ENCODE measurements around the gene PSMB1.
A peak's percentile ranks its signal among the peaks of the same experiment; 100 is the strongest.

The PSMB1 gene

DNA sequence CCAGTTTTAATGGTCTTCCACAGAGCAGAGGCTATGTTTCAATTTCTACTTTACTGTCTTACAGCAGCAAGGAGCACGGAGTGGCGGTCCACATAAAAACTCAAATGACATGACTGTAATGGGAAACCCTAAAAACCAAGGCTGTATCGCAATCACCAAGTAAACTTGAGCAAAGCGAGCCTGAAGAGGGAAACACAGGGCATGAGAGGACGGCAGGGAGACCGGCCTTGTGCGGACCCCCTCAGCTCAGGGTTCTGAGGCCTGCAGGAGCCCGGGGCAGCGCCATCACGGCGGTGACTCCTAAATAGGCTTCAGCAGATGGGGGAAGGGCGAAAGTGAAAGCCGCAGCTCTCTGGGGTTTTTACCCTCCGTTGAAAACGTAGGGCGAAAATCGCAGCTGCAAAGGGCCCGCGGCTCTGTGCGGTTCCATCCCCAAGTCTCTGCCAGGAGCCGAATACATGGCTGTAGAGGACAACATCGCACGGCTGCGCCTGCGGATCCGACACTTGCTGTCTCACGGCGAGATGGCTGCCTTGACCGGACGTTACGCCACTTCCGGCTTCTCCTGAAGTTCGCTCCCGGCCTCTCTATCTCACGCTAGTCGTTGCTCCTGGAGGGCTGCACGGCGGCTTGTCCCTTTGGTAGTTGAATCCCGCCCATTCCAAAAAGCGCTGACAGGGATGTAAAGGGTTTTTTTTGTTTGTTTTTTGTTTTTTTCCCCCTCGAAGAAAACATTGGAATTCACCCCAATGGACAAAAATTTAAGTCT, at the start of gene PSMB1:
PSMB1 (minus strand) TSS at position 543 of the 769 bp plus-strand sequence; CDS start at position 478, 65 bp downstream.
- peak; percentile 97 for DNase-seq (ENCODE audit: low spot score)

DNA sequence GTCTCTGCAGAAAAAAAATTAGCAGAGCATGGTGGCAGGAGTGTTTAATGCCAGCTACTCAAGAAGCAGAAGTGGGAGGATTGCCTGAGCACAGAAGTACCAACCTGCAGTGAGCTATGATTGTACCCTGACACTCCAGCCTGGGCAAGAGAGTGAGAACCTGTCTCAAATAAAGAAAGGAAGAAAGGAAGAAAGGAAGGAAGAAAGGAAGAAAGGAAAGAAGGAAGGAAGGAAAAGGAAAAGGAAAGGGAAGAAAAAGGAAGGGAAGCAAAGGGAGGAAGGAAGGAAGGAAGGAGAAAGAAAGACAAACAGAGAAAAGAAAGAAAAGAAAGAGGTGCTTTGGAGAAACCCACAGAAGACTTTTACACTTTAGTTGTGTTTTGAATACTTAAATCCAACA, 44.2 kb upstream of the PSMB1 start:
- DNase-seq (ENCODE audit: low spot score), result no peak

GRCh38 chr6:170596426-170596825, 43.3 kb upstream of the PSMB1 start:
- no peak for DNase-seq (ENCODE audit: low spot score)

GRCh38 chr6:170590725-170591124, 37.6 kb upstream of the PSMB1 start:
- DNase-seq (ENCODE audit: low spot score), result no peak

DNA sequence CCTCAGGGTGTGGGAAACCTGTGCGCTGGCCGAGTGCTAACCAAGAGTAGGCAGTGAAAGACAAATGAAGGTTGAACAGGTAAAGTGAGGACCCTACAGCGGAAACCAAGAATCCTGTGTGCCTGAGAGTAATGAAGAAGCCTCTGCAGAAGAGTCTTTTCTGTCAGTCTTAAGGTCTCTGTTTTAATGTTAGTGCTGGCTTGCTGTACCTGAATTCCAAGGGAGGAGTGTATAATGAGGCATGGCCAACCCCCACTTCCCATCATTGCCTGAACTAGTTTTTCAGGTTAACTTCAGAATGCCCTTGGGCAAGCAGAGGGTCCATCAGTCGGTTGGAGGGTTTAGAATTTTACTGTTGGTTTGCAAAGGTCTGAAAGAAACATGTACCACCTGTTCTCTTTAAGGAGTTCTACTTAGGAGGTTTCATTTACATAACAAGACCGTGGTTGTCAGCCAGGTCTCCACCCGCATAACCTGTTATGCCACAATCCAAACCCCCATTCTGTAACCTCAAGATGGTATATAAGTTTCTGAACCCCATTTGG, 31.9 kb upstream of the PSMB1 start:
- no peak for DNase-seq (ENCODE audit: low spot score)

DNA sequence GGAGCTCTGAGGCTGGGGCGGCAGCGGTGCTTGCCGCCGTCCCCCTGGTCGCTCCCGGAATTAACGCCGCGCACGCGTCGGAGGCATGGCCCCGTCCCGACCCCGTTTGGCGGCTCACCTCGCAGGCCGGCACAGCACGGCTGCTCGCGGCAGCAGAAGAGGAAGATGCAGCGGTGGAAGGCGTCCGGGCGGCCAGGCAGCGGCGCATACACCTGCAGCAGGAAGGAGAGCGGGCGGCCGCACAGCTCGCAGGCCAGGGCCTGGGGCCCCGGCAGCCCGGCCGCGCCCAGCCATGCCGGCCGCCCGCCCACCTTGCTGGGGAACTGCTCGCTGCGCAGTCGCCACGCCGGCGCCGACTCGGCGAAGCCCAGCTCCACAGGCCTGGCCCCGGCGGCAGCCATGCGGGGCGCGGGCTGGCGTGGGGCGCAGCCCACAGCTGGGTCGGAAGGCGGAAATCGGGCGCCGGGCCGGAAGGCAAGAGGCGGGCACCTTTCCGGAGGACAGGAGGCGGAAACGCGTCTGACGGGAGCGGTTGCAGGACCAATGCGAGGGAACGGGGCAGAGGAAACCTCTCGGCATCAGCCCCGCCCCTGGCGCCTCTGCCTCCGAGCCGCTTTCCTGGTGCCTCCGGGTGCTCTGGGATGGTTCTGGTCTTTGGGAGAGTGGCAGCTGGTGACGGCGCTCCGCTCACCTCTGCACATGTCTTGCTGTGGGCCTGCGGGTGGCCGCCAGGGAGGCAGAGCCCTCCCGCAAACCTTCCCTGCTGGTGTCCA, 31.3 kb upstream of the PSMB1 start, which contains the start of gene PDCD2:
PDCD2 (minus strand) TSS at position 457 of the 773 bp plus-strand sequence; CDS start at position 401, 56 bp downstream.
- peak; percentile 89 for DNase-seq (ENCODE audit: low spot score)

- DNase-seq (ENCODE audit: low spot score), result no peak
Measured at GRCh38 chr6:170583756-170584180, 30.7 kb upstream of the PSMB1 start.

DNA sequence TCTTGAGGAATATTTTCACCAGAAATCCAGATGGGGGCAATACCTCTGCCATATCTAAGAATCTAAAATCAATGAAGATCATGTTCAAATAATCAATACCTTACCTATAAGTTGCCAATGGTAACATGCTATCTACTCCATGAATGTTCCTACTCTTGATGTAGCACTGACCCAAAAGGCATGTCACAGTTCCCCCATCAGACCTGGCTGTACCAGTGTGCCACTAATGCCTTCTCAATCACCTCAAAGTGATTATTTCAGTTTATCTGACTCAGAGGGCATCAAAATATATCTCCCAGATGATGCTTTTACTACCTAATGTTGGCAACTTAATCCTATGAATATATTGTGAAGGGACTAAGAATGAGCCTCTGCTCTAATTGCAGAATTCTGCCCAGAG, 25.8 kb upstream of the PSMB1 start:
- DNase-seq (ENCODE audit: low spot score), result no peak

DNA sequence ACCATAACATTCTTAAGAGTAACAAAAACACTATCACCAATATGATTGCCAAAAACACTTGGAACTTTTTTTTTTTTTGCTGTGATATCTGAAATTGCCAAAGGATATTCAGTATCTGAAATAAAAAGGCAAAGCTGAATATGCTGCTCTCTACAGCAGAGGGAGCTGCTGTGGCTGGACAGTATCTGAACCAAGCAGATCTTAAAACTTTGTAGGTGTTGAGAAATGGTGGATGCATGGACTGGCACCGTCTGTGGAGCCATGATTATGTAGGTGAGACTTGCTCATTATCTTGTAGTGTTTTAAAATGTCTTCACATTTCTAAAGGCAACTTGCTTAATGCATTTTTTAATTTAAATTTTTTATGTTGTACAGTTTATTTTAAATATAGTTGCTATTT, 22.1 kb upstream of the PSMB1 start:
- DNase-seq (ENCODE audit: low spot score), result no peak

DNA sequence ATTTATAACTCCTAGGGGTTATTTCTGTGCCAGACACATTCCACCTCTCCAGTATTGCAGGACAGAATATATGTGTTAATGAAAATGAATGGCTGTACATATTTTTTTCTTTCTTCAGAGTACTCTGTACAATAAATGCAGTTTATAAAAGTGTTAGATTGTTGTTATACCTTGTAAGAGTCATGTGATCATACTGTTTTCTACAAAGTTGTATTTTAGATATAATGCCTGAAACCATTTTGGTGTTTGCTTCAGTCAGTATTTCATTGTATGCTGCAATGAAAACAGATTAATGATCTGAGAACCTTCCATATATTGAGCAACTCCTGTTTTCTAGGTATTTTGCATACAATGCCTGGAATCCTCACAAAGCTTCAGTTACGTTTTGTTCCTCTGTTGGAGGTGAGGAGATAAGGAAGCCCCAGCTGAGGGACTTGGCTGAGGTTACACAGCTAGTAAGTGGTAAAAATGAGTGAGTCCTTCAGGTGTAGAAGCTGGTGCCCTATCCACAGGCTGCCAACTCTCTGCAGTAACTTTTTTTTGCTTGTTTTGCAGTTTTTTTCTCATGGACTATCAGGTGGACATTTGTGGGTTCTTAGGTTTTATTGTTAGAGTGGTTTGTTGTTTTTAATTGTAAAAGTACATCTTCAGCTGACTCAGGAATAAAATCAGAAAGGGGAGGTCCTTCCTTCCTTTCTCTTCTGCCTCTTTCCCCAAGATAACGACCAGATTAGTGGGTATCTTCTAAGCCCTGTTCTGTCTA, 19.8 kb upstream of the PSMB1 start:
- DNase-seq (ENCODE audit: low spot score), result no peak

GRCh38 chr6:170564936-170565530, 11.9 kb upstream of the PSMB1 start:
- DNase-seq (ENCODE audit: low spot score), result no peak

DNA sequence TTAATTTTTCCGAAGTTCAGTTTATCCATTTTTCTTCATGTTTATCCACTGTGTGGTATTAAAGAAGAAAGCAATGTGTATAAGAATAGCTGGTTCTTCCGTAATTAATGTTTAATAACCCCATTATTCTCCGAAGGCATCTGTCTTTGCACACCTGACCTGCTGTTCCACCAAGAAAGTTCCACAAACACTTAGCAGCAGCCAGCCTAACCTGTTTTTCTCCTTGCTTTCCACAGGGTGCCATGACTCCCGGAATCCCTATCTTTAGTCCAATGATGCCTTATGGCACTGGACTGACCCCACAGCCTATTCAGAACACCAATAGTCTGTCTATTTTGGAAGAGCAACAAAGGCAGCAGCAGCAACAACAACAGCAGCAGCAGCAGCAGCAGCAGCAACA, 8.4 kb upstream of the PSMB1 start:
- no peak for DNase-seq (ENCODE audit: low spot score)

DNA sequence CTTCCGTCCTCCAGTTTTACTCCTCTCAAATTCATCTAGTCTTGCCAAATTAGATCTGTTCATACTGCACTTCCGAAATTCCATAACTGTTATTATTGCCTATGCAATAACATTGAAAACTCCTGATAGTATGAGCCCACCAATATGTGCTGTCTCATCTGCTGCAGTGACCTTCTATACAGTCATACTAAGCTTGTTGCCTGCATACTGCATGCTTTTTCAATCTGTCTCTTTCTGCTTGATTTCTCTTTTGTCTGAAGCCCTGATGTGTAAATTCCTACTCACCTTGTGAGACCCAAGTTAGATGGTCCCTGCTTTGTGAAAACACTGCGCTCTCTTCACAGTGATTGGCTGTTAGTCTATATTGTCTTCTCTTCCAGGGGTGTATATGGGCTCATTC, 2.2 kb upstream of the PSMB1 start:
- no peak for DNase-seq (ENCODE audit: low spot score)

DNA sequence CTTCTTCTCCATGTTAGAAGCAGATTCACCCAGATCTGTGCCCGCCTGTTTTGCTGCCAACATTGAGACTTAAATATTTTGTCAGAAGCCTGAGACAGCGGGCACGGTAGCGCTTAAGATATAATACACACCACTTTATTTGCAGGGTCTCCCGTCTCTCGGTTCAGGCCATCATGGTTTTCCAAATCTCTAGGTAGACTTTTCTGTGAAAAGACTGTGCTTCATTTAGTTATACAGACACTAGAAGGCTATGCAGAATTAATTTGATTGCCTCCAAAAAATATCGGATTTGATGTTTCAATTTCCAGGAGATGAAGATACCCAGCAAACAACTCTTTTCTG, 1.7 kb upstream of the PSMB1 start:
- no peak for DNase-seq (ENCODE audit: low spot score)

GRCh38 chr6:170554013-170554795, 1.1 kb upstream of the PSMB1 start, which contains the start of gene TBP:
Gene TBP, plus strand, starts transcription at chr6:170554369. Its CDS starts 2,661 bp downstream, at chr6:170557030.
- DNase-seq (ENCODE audit: low spot score), result peak; percentile 100

- no peak for DNase-seq (ENCODE audit: low spot score)
Measured at GRCh38 chr6:170553534-170554012, 466 bp upstream of the PSMB1 start.

- DNase-seq (ENCODE audit: low spot score), result no peak
Measured at GRCh38 chr6:170545405-170545804, 7.7 kb downstream of the PSMB1 start.

- DNase-seq (ENCODE audit: low spot score), result no peak
Measured at GRCh38 chr6:170542031-170542719, 10.9 kb downstream of the PSMB1 start.

DNA sequence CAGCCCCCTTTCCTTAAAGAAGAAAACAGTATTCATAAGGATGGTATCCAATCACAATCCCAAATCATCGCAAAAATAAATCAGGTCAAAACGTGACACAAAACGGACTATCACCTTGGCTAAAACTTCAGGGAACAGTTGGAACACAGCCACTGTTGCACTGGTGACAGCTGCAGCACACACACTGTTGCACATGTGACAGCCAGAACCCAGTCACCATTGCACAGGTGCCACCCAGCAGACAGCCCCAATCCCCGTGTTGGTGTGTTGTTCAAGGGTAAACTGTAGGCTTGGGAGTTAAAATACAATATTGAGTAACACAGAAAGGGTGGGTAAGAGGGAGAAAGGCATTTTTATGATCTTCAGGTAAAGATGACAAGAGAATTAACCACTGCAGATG, 15.8 kb downstream of the PSMB1 start:
- no peak for DNase-seq (ENCODE audit: low spot score)

GRCh38 chr6:170536671-170537070, 16.4 kb downstream of the PSMB1 start:
- DNase-seq (ENCODE audit: low spot score), result no peak

Data from pons (tissue), 1 donor.